Neural progenitor cell (in vitro differentiated cells): ENCODE results near the gene OR51B2. TPM values are rescaled to one million over a fixed set of nuclear protein-coding genes. Genes with fewer than 3 reads are reported as not detected.

Experiments used
- DNase-seq: peaks from one replicate; pipeline ENCODE4 v3.0.0-alpha.2; 2016; ENCODE audit warnings: low spot score
- H2AFZ ChIP-seq: fragments of 200-600 bp; sonication (generic); replicated peaks from 2 replicates; pipeline ENCODE4 v1.6.1; 2016; ENCODE audit warnings: antibody characterized with exemption
- H3F3A ChIP-seq: fragments of 200-600 bp; sonication (generic); 2 replicates; pipeline ENCODE4 v1.6.1; 2016; ENCODE audit warnings: antibody characterized with exemption, low read depth
- H3K27ac ChIP-seq: fragments of 200-600 bp; sonication (generic); 2 replicates; pipeline ENCODE4 v1.5.1; 2016; ENCODE audit warnings: mild to moderate bottlenecking
- H3K27me3 ChIP-seq: fragments of 200-600 bp; sonication (generic); 2 replicates; pipeline ENCODE4 v1.6.1; 2016; ENCODE audit warnings: mild to moderate bottlenecking, moderate library complexity
- H3K36me3 ChIP-seq: fragments of 200-600 bp; sonication (generic); 2 replicates; pipeline ENCODE4 v1.5.1; 2016
- H3K4me1 ChIP-seq: fragments of 200-600 bp; sonication (generic); 2 replicates; pipeline ENCODE4 v1.6.1; 2016; ENCODE audit warnings: mixed run types
- H3K4me2 ChIP-seq: fragments of 200-600 bp; sonication (generic); 2 replicates; pipeline ENCODE4 v1.6.1; 2016
- H3K4me3 ChIP-seq: fragments of 200-600 bp; sonication (generic); 2 replicates; pipeline ENCODE4 v1.5.1; 2016
- H3K79me2 ChIP-seq: fragments of 200-600 bp; sonication (generic); 2 replicates; pipeline ENCODE4 v1.6.1; 2016; ENCODE audit warnings: low read depth
- H3K9ac ChIP-seq: fragments of 200-600 bp; sonication (generic); 2 replicates; pipeline ENCODE4 v1.6.1; 2016
- H3K9me3 ChIP-seq: fragments of 200-600 bp; sonication (generic); 2 replicates; pipeline ENCODE4 v1.5.1; 2016; ENCODE audit warnings: low read depth
- H4K20me1 ChIP-seq: fragments of 200-600 bp; sonication (generic); 2 replicates; pipeline ENCODE4 v1.6.1; 2016; ENCODE audit warnings: low read depth
- H3K27ac Mint-ChIP-seq: 3 replicates; pipeline ENCODE4 v1.8.0; 2021; ENCODE audit warnings: mixed read lengths
- H3K27me3 Mint-ChIP-seq: 2 replicates; pipeline ENCODE4 v1.8.0; 2022; ENCODE audit warnings: low read depth, mild to moderate bottlenecking, inconsistent platforms, moderate library complexity, mixed read lengths; ENCODE audit not compliant: insufficient read depth
- H3K36me3 Mint-ChIP-seq: 3 replicates; pipeline ENCODE4 v1.8.0; 2021; ENCODE audit warnings: mixed read lengths
- H3K4me1 Mint-ChIP-seq: 3 replicates; pipeline ENCODE4 v1.8.0; 2021; ENCODE audit warnings: mixed read lengths
- H3K4me3 Mint-ChIP-seq: 3 replicates; pipeline ENCODE4 v1.8.0; 2021; ENCODE audit warnings: mild to moderate bottlenecking, moderate library complexity, mixed read lengths
- H3K9me3 Mint-ChIP-seq: 3 replicates; pipeline ENCODE4 v1.8.0; 2020; ENCODE audit warnings: mixed read lengths
- EZH2 ChIP-seq: fragments of 200-600 bp; sonication (generic); IDR thresholded peaks from 2 replicates; pipeline ENCODE4 v1.6.1; 2017; ENCODE audit warnings: antibody characterized with exemption, mild to moderate bottlenecking, moderate library complexity
- EZH2phosphoT487 ChIP-seq: fragments of 200-600 bp; sonication (generic); IDR thresholded peaks from 2 replicates; pipeline ENCODE4 v1.6.1; 2017; ENCODE audit warnings: antibody characterized with exemption
- total RNA-seq: library from RNA; depleted of rRNA; stranded (reverse); fragments of >200 nt; gene quantifications from 2 replicates; pipeline ENCODE4 v1.2.3, GENCODE V29; 2015; ENCODE audit warnings: low replicate concordance
- TF ChIP-seq, protein P1 (sequence below): fragments of 200-600 bp; sonication (generic); IDR thresholded peaks from 2 replicates; pipeline ENCODE4 v1.5.1; 2017; ENCODE audit warnings: antibody characterized with exemption, mild to moderate bottlenecking

Gene OR51B2
- total RNA-seq, 1 donor from 2014 or later: not detected

DNA sequence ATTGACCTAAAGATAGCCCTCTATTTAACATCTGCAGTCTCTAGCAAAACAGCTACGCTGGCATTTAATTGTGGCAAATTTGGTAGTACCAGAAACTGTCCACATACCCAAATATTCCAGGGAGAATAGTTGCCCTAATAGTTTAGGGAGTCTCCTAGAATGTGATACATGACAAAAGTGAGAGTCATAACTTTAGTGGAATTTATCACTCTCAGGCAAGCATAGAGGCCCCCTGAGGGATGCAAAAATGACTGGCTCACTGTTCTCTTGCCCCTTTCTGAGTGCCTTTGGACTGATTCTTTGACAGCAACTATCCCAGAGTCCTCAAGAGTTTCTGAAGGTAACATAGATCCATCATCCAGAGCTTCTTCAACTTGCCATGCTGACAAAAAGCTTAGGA, 20.1 kb downstream of the OR51B2 start:
- H3K9me3 Mint-ChIP-seq: no peaks in the 10 kb centered on the region
- no peaks in the 10 kb centered on the region for H4K20me1 ChIP-seq
- no peaks in the 10 kb centered on the region for H3K27me3 Mint-ChIP-seq

DNA sequence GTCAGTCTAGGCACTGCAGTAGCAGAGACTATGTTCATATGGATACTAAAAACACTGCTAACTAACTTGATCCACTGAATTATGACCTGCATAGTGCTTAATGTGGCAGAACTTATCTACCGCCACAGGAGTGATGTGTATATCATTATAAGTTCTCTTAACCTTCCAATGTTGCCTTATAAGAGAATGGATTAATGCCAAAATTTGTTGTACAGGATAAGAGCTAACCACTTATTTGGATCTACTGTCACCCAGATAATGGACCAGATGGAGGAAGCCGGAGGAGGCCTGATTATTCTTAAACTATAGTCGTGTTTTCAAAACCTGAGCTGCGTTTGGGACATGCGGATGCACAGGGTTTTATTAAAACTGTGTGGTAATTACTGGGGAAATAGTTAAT, 20.5 kb downstream of the OR51B2 start:
- no peaks in the 10 kb centered on the region for H3K4me1 ChIP-seq
- no peak overlapping the region for H3K4me2 ChIP-seq
- Mint-ChIP-seq H3K4me3 (no peak overlapping the region), H3K9me3 (no peaks in the 10 kb centered on the region), H3K4me1 (no peaks in the 10 kb centered on the region), H3K27ac (no peak overlapping the region), H3K27me3 (no peaks in the 10 kb centered on the region), H3K36me3 (no peaks in the 10 kb centered on the region)
- H4K20me1 ChIP-seq: no peaks in the 10 kb centered on the region
- no peaks in the 10 kb centered on the region for H3K27me3 ChIP-seq
- H3K9ac ChIP-seq: no peak overlapping the region
- TF ChIP-seq, protein P1, sequence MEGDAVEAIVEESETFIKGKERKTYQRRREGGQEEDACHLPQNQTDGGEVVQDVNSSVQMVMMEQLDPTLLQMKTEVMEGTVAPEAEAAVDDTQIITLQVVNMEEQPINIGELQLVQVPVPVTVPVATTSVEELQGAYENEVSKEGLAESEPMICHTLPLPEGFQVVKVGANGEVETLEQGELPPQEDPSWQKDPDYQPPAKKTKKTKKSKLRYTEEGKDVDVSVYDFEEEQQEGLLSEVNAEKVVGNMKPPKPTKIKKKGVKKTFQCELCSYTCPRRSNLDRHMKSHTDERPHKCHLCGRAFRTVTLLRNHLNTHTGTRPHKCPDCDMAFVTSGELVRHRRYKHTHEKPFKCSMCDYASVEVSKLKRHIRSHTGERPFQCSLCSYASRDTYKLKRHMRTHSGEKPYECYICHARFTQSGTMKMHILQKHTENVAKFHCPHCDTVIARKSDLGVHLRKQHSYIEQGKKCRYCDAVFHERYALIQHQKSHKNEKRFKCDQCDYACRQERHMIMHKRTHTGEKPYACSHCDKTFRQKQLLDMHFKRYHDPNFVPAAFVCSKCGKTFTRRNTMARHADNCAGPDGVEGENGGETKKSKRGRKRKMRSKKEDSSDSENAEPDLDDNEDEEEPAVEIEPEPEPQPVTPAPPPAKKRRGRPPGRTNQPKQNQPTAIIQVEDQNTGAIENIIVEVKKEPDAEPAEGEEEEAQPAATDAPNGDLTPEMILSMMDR: no peak
- TF ChIP-seq EZH2: no peak
- TF ChIP-seq EZH2phosphoT487: no peak
- H2AFZ ChIP-seq: no peak overlapping the region
- H3F3A ChIP-seq: no peaks in the 10 kb centered on the region
- no peaks in the 10 kb centered on the region for H3K79me2 ChIP-seq
- no peak overlapping the region for H3K27ac ChIP-seq
- H3K36me3 ChIP-seq: no peaks in the 10 kb centered on the region
- no peaks in the 10 kb centered on the region for H3K9me3 ChIP-seq
- H3K4me3 ChIP-seq: no peak overlapping the region
- no peak for DNase-seq

More for the DNA sequence above, 20.1 kb downstream of the OR51B2 start:
- H3F3A ChIP-seq: no peaks in the 10 kb centered on the region
- Mint-ChIP-seq H3K4me1 (no peaks in the 10 kb centered on the region), H3K4me3 (no peak overlapping the region), H3K27ac (no peak overlapping the region), H3K36me3 (no peaks in the 10 kb centered on the region)
- no peaks in the 10 kb centered on the region for H3K79me2 ChIP-seq
- no peak overlapping the region for H3K9ac ChIP-seq
- H3K4me2 ChIP-seq: no peak overlapping the region
- DNase-seq: no peak
- no peaks in the 10 kb centered on the region for H3K9me3 ChIP-seq
- no peaks in the 10 kb centered on the region for H3K27me3 ChIP-seq
- no peak overlapping the region for H3K27ac ChIP-seq
- no peak overlapping the region for H2AFZ ChIP-seq
- TF ChIP-seq EZH2: no peak
- TF ChIP-seq EZH2phosphoT487: no peak
- TF ChIP-seq, protein P1: no peak
- no peaks in the 10 kb centered on the region for H3K36me3 ChIP-seq
- H3K4me1 ChIP-seq: no peaks in the 10 kb centered on the region
- no peak overlapping the region for H3K4me3 ChIP-seq

DNA sequence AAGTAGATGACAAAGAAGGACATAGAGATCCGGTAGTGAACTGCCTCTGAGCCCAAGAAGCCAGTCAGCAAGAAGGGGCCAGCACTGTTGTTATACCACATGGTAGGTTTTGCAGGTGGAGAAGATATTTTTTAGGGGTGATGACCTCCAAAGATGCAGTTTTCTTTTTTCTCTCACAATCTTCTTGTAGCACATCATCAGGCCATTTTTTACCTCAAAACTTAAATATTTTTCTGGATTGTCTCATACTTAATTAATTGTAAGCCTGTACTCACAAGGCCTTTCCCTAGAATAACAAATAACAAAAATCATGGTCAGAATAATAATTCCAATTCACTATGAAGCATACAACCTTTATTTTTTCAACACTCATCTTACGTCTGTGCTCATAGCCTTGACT, 22.3 kb downstream of the OR51B2 start, which contains the start of gene OR51B4:
Gene OR51B4 (minus strand): TSS at position 101 of the 400 bp plus-strand sequence. CDS start 0 bp downstream, at position 101.
- H3K9me3 Mint-ChIP-seq: no peaks in the 10 kb centered on the region
- H3K27me3 Mint-ChIP-seq: no peaks in the 10 kb centered on the region

More for the DNA sequence above, 22.3 kb downstream of the OR51B2 start, which contains the start of gene OR51B4:
- Histone ChIP-seq H4K20me1 (no peaks in the 10 kb centered on the region), H3K9ac (no peak within 1 kb of the TSS), H3K36me3 (no peaks in the 10 kb centered on the region), H3F3A (no peaks in the 10 kb centered on the region), H2AFZ (no peak within 1 kb of the TSS), H3K4me2 (no peak within 1 kb of the TSS), H3K4me1 (no peaks in the 10 kb centered on the region), H3K4me3 (no peak within 1 kb of the TSS), H3K9me3 (no peaks in the 10 kb centered on the region), H3K27me3 (no peaks in the 10 kb centered on the region), H3K27ac (no peak within 1 kb of the TSS), H3K79me2 (no peaks in the 10 kb centered on the region)
- Mint-ChIP-seq H3K36me3 (no peaks in the 10 kb centered on the region), H3K4me3 (no peak within 1 kb of the TSS), H3K27ac (no peak within 1 kb of the TSS), H3K4me1 (no peaks in the 10 kb centered on the region)
- DNase-seq: no peak
- no peak for TF ChIP-seq EZH2
- TF ChIP-seq, protein P1: no peak
- no peak for TF ChIP-seq EZH2phosphoT487
